Neuronal stem cell (in vitro differentiated cells): ENCODE measurements around the gene POLA2.
A peak's percentile ranks its signal among the peaks of the same experiment; 100 is the strongest.
"Not testable (repeated sequence)": the region's sequence is repeated elsewhere in the genome, so short reads cannot be mapped to it uniquely, and the experiment has no call there.

Experiments used
- DNase-seq: peaks from one replicate; pipeline ENCODE4 v3.0.0-alpha.2; 2013; ENCODE audit warnings: low spot score
- H2AFZ ChIP-seq: one replicate; pipeline ENCODE4 v1.6.1; 2013; ENCODE audit warnings: mild to moderate bottlenecking, low read length, inconsistent platforms
- H2AK5ac ChIP-seq: 2 replicates; pipeline ENCODE4 v1.6.1; 2013; ENCODE audit warnings: low read depth, mild to moderate bottlenecking, inconsistent platforms, low read length, moderate library complexity, mixed read lengths
- H2BK120ac ChIP-seq: 2 replicates; pipeline ENCODE4 v1.6.1; 2013; ENCODE audit warnings: low read depth, mild to moderate bottlenecking, inconsistent platforms, low read length, moderate library complexity, mixed read lengths
- H2BK12ac ChIP-seq: one replicate; pipeline ENCODE4 v1.6.1; 2013; ENCODE audit warnings: low read length, inconsistent platforms
- H2BK15ac ChIP-seq: 2 replicates; pipeline ENCODE4 v1.6.1; 2013; ENCODE audit warnings: mild to moderate bottlenecking, low read length, inconsistent platforms, mixed read lengths
- H2BK5ac ChIP-seq: one replicate; pipeline ENCODE4 v1.6.1; 2013; ENCODE audit warnings: inconsistent platforms, mild to moderate bottlenecking, low read length, moderate library complexity
- H3K14ac ChIP-seq: one replicate; pipeline ENCODE4 v1.6.1; 2013; ENCODE audit warnings: low read length, inconsistent platforms
- H3K18ac ChIP-seq: 2 replicates; pipeline ENCODE4 v1.6.1; 2013; ENCODE audit warnings: low read length, inconsistent platforms
- H3K23ac ChIP-seq: 2 replicates; pipeline ENCODE4 v1.6.1; 2013; ENCODE audit warnings: low read depth, mild to moderate bottlenecking, mixed read lengths, low read length, inconsistent platforms; ENCODE audit not compliant: poor library complexity
- H3K27ac ChIP-seq: replicated peaks from 3 replicates; pipeline ENCODE4 v1.5.1; 2013; ENCODE audit warnings: low read length, inconsistent platforms
- H3K27me3 ChIP-seq, 3 experiments: 2 replicates each; pipeline ENCODE4 v1.6.1; 2013; ENCODE audit warnings: low read length in 3 of 3, mild to moderate bottlenecking in 2 of 3, inconsistent platforms in 1 of 3, low read depth in 1 of 3, mixed read lengths in 1 of 3, moderate library complexity in 1 of 3; ENCODE audit not compliant: control insufficient read depth in 3 of 3, insufficient read depth in 3 of 3
- H3K36me3 ChIP-seq, 2 donors: replicated peaks in 1 of 2; 2 replicates each; pipeline ENCODE4 v1.6.1; 2013; ENCODE audit warnings: low read length in 2 of 2; ENCODE audit not compliant: control insufficient read depth in 2 of 2, insufficient read depth in 2 of 2
- H3K4ac ChIP-seq: 2 replicates; pipeline ENCODE4 v1.6.1; 2013; ENCODE audit warnings: inconsistent platforms, mild to moderate bottlenecking, low read length, moderate library complexity
- H3K4me1 ChIP-seq, 2 donors: 1 replicate in 1 of 2; 2 replicates in 1 of 2; pipeline ENCODE4 v1.6.1; 2013; ENCODE audit warnings: low read length in 2 of 2, low read depth in 1 of 2; ENCODE audit not compliant: control insufficient read depth in 2 of 2, insufficient read depth in 1 of 2
- H3K4me2 ChIP-seq: one replicate; pipeline ENCODE4 v1.6.1; 2013; ENCODE audit warnings: mild to moderate bottlenecking, low read length, inconsistent platforms; ENCODE audit not compliant: insufficient read depth, poor library complexity, severe bottlenecking
- H3K4me3 ChIP-seq, 2 donors: 2 replicates each; pipeline ENCODE4 v1.5.1; 2013; ENCODE audit warnings: low read length in 2 of 2, mild to moderate bottlenecking in 2 of 2, inconsistent platforms in 1 of 2, moderate library complexity in 1 of 2
- H3K79me1 ChIP-seq: one replicate; pipeline ENCODE4 v1.6.1; 2013; ENCODE audit warnings: low read depth, mild to moderate bottlenecking, inconsistent platforms, low read length, moderate library complexity
- H3K9ac ChIP-seq: one replicate; pipeline ENCODE4 v1.6.1; 2013; ENCODE audit warnings: mild to moderate bottlenecking, low read depth, low read length, inconsistent platforms; ENCODE audit not compliant: poor library complexity
- H3K9me3 ChIP-seq, 2 donors: replicated peaks in 1 of 2; 2 replicates each; pipeline versions ENCODE3 to v1.6.1; 2013; ENCODE audit warnings: low read length in 2 of 2, mild to moderate bottlenecking in 2 of 2, inconsistent platforms in 1 of 2, low read depth in 1 of 2, mixed read lengths in 1 of 2, moderate library complexity in 1 of 2; ENCODE audit not compliant: control insufficient read depth in 2 of 2, insufficient read depth in 1 of 2
- H4K8ac ChIP-seq: one replicate; pipeline ENCODE4 v1.6.1; 2013; ENCODE audit warnings: low read depth, mild to moderate bottlenecking, inconsistent platforms, low read length, moderate library complexity
- H4K91ac ChIP-seq: one replicate; pipeline ENCODE4 v1.6.1; 2013; ENCODE audit warnings: low read length, low read depth, mild to moderate bottlenecking, inconsistent platforms; ENCODE audit not compliant: poor library complexity
- WGBS, 2 donors: extraction: QIAGEN DNeasy Blood & Tissue Kit; methylation state at CpG; one replicate each; pipeline ENCODE4 v1.1.7; 2013; ENCODE audit warnings: missing lambda C conversion rate in 2 of 2, mixed read lengths in 1 of 2; ENCODE audit not compliant: insufficient read length in 2 of 2, insufficient replicate concordance in 1 of 2; ENCODE audit errors: extremely low coverage in 2 of 2; 5-methylcytosine and 5-hydroxymethylcytosine counted together

Gene POLA2

GRCh38 chr11:65262776-65263175 lies 1.0 kb downstream of the POLA2 start:
- Histone ChIP-seq H2BK5ac (no peak overlapping the region), H2AFZ (peak overlapping the region; percentile 94), H2BK15ac (no peak overlapping the region), H3K4ac (no peak overlapping the region), H3K27ac (no peak overlapping the region), H3K23ac (no peak overlapping the region), H3K4me2 (peak overlapping the region; percentile 74), H3K36me3 (peaks cover 3 to 39% of the 10 kb centered on the region in 2 donors), H2AK5ac (no peak overlapping the region), H3K4me1 (peaks cover 2 to 7% of the 10 kb centered on the region in 2 donors), H3K18ac (no peak overlapping the region), H3K4me3 (peak overlapping the region; percentile 85), H2BK120ac (no peak overlapping the region), H2BK12ac (no peak overlapping the region), H3K79me1 (peaks cover 5% of the 10 kb centered on the region), H3K9me3 (no peaks in the 10 kb centered on the region), H3K9ac (no peak overlapping the region), H3K14ac (no peak overlapping the region), H3K27me3 (no peaks in the 10 kb centered on the region), H4K8ac (no peak overlapping the region), H4K91ac (no peak overlapping the region)
- WGBS, 2 donors, result no CpG with 5 or more reads among the region's 6 CpGs
- no peak for DNase-seq

DNA sequence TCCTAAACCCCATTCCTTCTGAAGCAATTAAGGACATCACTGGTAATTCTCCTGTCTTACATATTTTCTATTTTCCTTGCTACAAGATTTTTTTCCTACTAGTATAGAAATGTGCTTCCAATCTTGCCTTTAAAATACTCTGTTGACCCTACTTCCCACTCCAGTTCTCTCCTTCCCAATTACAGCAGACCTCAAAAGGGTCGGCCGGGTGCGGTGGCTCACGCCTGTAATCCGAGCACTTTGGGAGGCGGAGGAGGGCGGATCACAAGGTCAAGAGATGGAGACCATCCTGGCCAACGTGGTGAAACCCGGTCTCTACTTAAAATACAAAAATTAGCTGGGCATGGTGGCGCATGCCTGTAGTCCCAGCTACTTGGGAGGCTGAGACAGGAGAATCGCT lies 3.0 kb downstream of the POLA2 start:
- H2AK5ac ChIP-seq, H3K4ac ChIP-seq, H3K18ac ChIP-seq, H4K91ac ChIP-seq, H3K79me1 ChIP-seq, H2BK15ac ChIP-seq, H3K9me3 ChIP-seq, H3K14ac ChIP-seq, H3K4me2 ChIP-seq, H3K27me3 ChIP-seq, H2BK12ac ChIP-seq, H4K8ac ChIP-seq, H3K4me1 ChIP-seq, DNase-seq, H2AFZ ChIP-seq, H3K4me3 ChIP-seq, H3K23ac ChIP-seq, H3K27ac ChIP-seq, H3K9ac ChIP-seq, H2BK5ac ChIP-seq, H2BK120ac ChIP-seq: not testable (repeated sequence)
- H3K36me3 ChIP-seq, result peaks cover 6 to 57% of the 10 kb centered on the region in 2 donors
- WGBS, 2 donors, result no CpG with 5 or more reads among the region's 11 CpGs

DNA sequence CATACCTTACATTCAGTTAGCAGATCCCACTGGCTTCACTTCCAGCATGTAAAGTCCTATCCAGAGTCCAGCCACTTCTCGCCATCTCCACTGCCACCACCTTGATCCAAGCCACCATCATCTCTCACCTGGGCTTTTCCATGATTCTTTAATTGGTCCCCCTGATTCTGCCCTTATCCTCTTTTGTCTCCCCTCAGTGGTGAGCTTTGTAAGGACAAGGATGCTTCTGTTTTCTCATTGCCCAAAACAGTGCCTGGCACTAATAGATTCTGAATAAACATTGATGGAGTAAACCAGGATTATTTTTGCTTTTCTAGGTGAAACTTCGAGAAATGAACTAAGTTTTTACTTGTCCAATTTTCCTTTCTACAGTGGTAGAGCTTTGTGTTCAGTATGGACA lies 4.4 kb downstream of the POLA2 start:
- Histone ChIP-seq H3K9ac (no peak overlapping the region), H2AFZ (no peak overlapping the region), H2BK5ac (no peak overlapping the region), H3K27me3 (no peaks in the 10 kb centered on the region), H4K91ac (no peak overlapping the region), H3K4me1 (peaks cover 2 to 3% of the 10 kb centered on the region in 2 donors), H2BK15ac (no peak overlapping the region), H3K4me2 (no peak overlapping the region), H3K23ac (no peak overlapping the region), H3K79me1 (peaks cover 5% of the 10 kb centered on the region), H2BK120ac (no peak overlapping the region), H2BK12ac (no peak overlapping the region), H3K9me3 (no peaks in the 10 kb centered on the region), H3K14ac (no peak overlapping the region), H3K36me3 (peaks cover 16 to 71% of the 10 kb centered on the region in 2 donors), H3K4me3 (no peak overlapping the region), H3K18ac (no peak overlapping the region), H3K4ac (no peak overlapping the region), H2AK5ac (no peak overlapping the region), H4K8ac (no peak overlapping the region), H3K27ac (no peak overlapping the region)
- no peak for DNase-seq
- no CpG with 5 or more reads among the region's 2 CpGs for WGBS, 2 donors

DNA sequence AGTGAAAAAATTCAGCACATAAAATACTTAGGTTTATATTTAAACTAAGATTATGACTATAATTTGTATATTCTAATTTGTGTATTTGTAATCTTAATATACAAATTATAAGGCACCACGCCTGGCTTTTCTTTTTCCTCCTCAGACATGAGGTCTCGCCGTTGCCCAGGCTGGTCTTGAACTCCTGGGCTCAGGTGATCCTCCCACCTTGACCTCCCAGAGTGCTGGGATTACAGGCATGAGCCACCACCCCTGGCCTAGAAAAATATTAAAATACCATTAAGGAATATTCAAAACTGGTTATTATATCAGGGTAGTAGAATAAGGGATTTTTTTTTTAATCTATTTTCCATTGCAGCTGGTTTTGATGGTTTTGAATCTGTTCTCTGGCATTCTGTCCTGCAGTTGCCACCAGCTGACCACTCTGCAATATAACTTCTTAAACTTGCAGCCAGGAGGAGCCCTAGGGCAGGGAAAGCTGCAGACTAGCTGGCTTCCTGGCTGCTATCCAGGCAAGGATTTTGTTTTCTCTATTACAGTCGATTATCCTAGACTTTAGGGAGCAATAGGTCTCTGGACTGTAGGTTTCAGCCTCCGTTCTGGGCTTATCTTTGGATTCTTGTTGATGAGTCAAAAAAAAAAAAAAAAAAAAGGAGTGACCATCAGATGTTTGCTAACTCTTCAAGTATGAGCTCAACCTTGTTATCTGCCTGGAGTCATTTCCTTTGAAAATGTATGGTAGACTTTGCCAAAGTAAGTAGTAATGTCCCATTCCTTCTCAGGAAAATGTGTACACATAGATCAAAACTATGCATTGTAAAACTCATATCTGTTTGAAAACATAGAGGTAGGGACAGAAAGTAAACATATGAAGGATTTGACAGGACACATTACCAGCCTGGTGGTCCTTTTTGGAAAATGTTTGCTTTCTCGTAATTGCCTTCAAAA lies 13.2 kb downstream of the POLA2 start:
- Histone ChIP-seq H3K36me3 (peaks cover 23 to 78% of the 10 kb centered on the region in 2 donors), H3K27ac (no peak overlapping the region), H2BK12ac (no peak overlapping the region), H2BK120ac (no peak overlapping the region), H4K8ac (no peak overlapping the region), H2BK5ac (no peak overlapping the region), H2BK15ac (no peak overlapping the region), H2AK5ac (no peak overlapping the region), H3K4ac (no peak overlapping the region), H4K91ac (no peak overlapping the region), H3K18ac (no peak overlapping the region), H3K27me3 (no peaks in the 10 kb centered on the region), H3K23ac (no peak overlapping the region), H3K9me3 (no peaks in the 10 kb centered on the region), H3K14ac (no peak overlapping the region), H3K4me1 (no peaks in the 10 kb centered on the region), H3K4me2 (no peak overlapping the region), H3K9ac (no peak overlapping the region), H2AFZ (no peak overlapping the region), H3K79me1 (no peaks in the 10 kb centered on the region), H3K4me3 (no peak overlapping the region)
- WGBS, 2 donors, result no CpG with 5 or more reads among the region's 6 CpGs
- no peak for DNase-seq
